Measurements from ENCODE around the gene ATAD3C.

ATAD3C gene

GRCh38 chr1:1441002-1441888, 8.2 kb upstream of the ATAD3C start (continued):
- TF ChIP-seq ZBTB11 (tag by site-specific recombination; conservative IDR thresholded peaks at IDR 0.05; ENCODE audit: low read depth) (no peak), ZNF138 (tag by site-specific recombination; IDR thresholded peaks at IDR 0.05; ENCODE audit: borderline replicate concordance) (no peak), ZNF335 (tag by site-specific recombination; conservative IDR thresholded peaks at IDR 0.05) (no peak), ZNF24 (tag by site-specific recombination; IDR thresholded peaks at IDR 0.05) (no peak), ZNF416 (tag by site-specific recombination; IDR thresholded peaks at IDR 0.05) (no peak), PATZ1 (tag by site-specific recombination; IDR thresholded peaks at IDR 0.05) (no peak; the same call in 1 of the 2 replicates), KLF10 (tag by site-specific recombination; IDR thresholded peaks at IDR 0.05) (no peak), ZNF580 (tag by site-specific recombination; IDR thresholded peaks at IDR 0.05) (no peak), ZNF514 (tag by site-specific recombination; IDR thresholded peaks at IDR 0.05) (no peak), ZIC2 (tag by site-specific recombination; IDR thresholded peaks at IDR 0.05) (peak; percentile 76), ZNF747 (tag by site-specific recombination; IDR thresholded peaks at IDR 0.05) (no peak), ZFHX2 (tag by site-specific recombination; conservative IDR thresholded peaks at IDR 0.05) (peak; percentile 82), ZBTB1 (tag by site-specific recombination; IDR thresholded peaks at IDR 0.05) (no peak), ZNF623 (tag by site-specific recombination; IDR thresholded peaks at IDR 0.05) (no peak), PBX3 (CRISPR knock-in tag; IDR thresholded peaks at IDR 0.05) (no peak), ZNF701 (tag by site-specific recombination; IDR thresholded peaks at IDR 0.05) (no peak), ZNF449 (tag by site-specific recombination; IDR thresholded peaks at IDR 0.05) (no peak), ZEB2 (tag by site-specific recombination; IDR thresholded peaks at IDR 0.05) (no peak), ZSCAN4 (tag by site-specific recombination; IDR thresholded peaks at IDR 0.05) (no peak), PRDM2 (tag by site-specific recombination; IDR thresholded peaks at IDR 0.05; ENCODE audit: borderline replicate concordance) (no peak), ZBTB7A (tag by site-specific recombination; IDR thresholded peaks at IDR 0.05; ENCODE audit: low read depth) (no peak), ZNF223 (tag by site-specific recombination; IDR thresholded peaks at IDR 0.05) (no peak), ZNF37A (tag by site-specific recombination; IDR thresholded peaks at IDR 0.05) (no peak), ZNF433 (tag by site-specific recombination; IDR thresholded peaks at IDR 0.05; ENCODE audit: low read depth) (no peak)

Data from HEK293 (cell line).